Eye (tissue), 1 donor: ENCODE data around the gene ACACA.
"Not testable (repeated sequence)": the region's sequence is repeated elsewhere in the genome, so short reads cannot be mapped to it uniquely, and the experiment has no call there.

Experiments used
- DNase-seq: peaks from one replicate; pipeline ENCODE4 v3.0.0-alpha.2; 2015

The ACACA gene

GRCh38 chr17:37406635-37407461 is at the start of gene ACACA, which contains the start of gene TADA2A:
Gene ACACA, minus strand, starts transcription at chr17:37406836. Its CDS starts 537 bp downstream, at chr17:37406299.
Gene TADA2A, plus strand, starts transcription at chr17:37406886. Its CDS starts 4,480 bp downstream, at chr17:37411366.
- peak; percentile 87 for DNase-seq

- DNase-seq, result peak; percentile 24
Observed at GRCh38 chr17:37450112-37450511, 43.5 kb upstream of the ACACA start.

- DNase-seq, result no peak
Observed at GRCh38 chr17:37447641-37448040, 41.0 kb upstream of the ACACA start.

GRCh38 chr17:37446027-37446426 is 39.4 kb upstream of the ACACA start:
- peak; percentile 25 for DNase-seq

- not testable (repeated sequence) for DNase-seq
Observed at GRCh38 chr17:37441369-37442014, 34.9 kb upstream of the ACACA start.

GRCh38 chr17:37440424-37440823 is 33.8 kb upstream of the ACACA start:
- no peak for DNase-seq

GRCh38 chr17:37438141-37438540 is 31.5 kb upstream of the ACACA start:
- no peak for DNase-seq

- no peak for DNase-seq
Observed at GRCh38 chr17:37432671-37433070, 26.0 kb upstream of the ACACA start.

- no peak for DNase-seq
Observed at GRCh38 chr17:37430051-37430627, 23.5 kb upstream of the ACACA start.

- DNase-seq, result no peak
Observed at GRCh38 chr17:37429453-37429852, 22.8 kb upstream of the ACACA start.

- DNase-seq, result no peak
Observed at GRCh38 chr17:37429039-37429438, 22.4 kb upstream of the ACACA start.

- no peak for DNase-seq
Observed at GRCh38 chr17:37425268-37425667, 18.6 kb upstream of the ACACA start.

GRCh38 chr17:37422971-37423625 is 16.5 kb upstream of the ACACA start:
- DNase-seq, result no peak

GRCh38 chr17:37417852-37418251 is 11.2 kb upstream of the ACACA start:
- DNase-seq, result no peak

GRCh38 chr17:37413875-37414519 is 7.4 kb upstream of the ACACA start:
- no peak for DNase-seq

GRCh38 chr17:37410357-37410756 is 3.7 kb upstream of the ACACA start:
- DNase-seq, result no peak

- not testable (repeated sequence) for DNase-seq
Observed at GRCh38 chr17:37408145-37408479, 1.5 kb upstream of the ACACA start.

- no peak for DNase-seq
Observed at GRCh38 chr17:37405955-37406634, 541 bp downstream of the ACACA start.

GRCh38 chr17:37405522-37405921 is 1.1 kb downstream of the ACACA start:
- not testable (repeated sequence) for DNase-seq

- no peak for DNase-seq
Observed at GRCh38 chr17:37400505-37400904, 6.1 kb downstream of the ACACA start.

- no peak for DNase-seq
Observed at GRCh38 chr17:37399265-37399803, 7.3 kb downstream of the ACACA start.

GRCh38 chr17:37393352-37393751 is 13.3 kb downstream of the ACACA start:
- DNase-seq, result no peak
